Upper lobe of right lung (tissue), 1 donor: ENCODE data around the gene TPRX1. TPM values are rescaled to one million over a fixed set of nuclear protein-coding genes. Genes with fewer than 3 reads are reported as not detected.
A peak's percentile ranks its signal among the peaks of the same experiment; 100 is the strongest.
"Not testable (repeated sequence)": the region's sequence is repeated elsewhere in the genome, so short reads cannot be mapped to it uniquely, and the experiment has no call there.

Experiments
- ATAC-seq: fragments of 200-7000 bp; cut with Tn5 transposase; one replicate; pipeline ENCODE4 v1.9.1; 2020; ENCODE audit warnings: mild to moderate bottlenecking, moderate library complexity
- DNase-seq: peaks from one replicate; pipeline ENCODE4 v3.0.0-alpha.2; 2020
- H3K27ac ChIP-seq: fragments of 200-600 bp; one replicate; pipeline ENCODE4 v1.8.0; 2022
- H3K27me3 ChIP-seq: fragments of 200-600 bp; one replicate; pipeline ENCODE4 v1.8.0; 2022; ENCODE audit warnings: mild to moderate bottlenecking
- H3K36me3 ChIP-seq: fragments of 200-600 bp; one replicate; pipeline ENCODE4 v1.8.0; 2022
- H3K4me1 ChIP-seq: fragments of 200-600 bp; one replicate; pipeline ENCODE4 v1.8.0; 2022
- H3K4me3 ChIP-seq: fragments of 200-600 bp; one replicate; pipeline ENCODE4 v1.8.0; 2022; ENCODE audit warnings: mild to moderate bottlenecking
- H3K9me3 ChIP-seq: fragments of 200-600 bp; one replicate; pipeline ENCODE4 v1.8.0; 2022
- intact Hi-C: fragments of 100-400 bp; cut with DNase I; formaldehyde crosslinking; loops from one replicate; pipeline ENCODE4 v1.11.0; 2022
- total RNA-seq: library from RNA; stranded (reverse); fragmentation: NEBNext Ultra II Directional; extraction: Animal tissue kit (Norgen Biotek cat#: 25700); gene quantifications from one replicate; pipeline ENCODE4 v1.2.1, GENCODE V29; 2021
- TF ChIP-seq, protein P1 (sequence below): fragments of 200-600 bp; IDR thresholded peaks from one replicate; pipeline ENCODE4 v1.8.0; 2022; ENCODE audit warnings: antibody characterized with exemption
- donor health status: DM: no; HTN: yes; CAD: no; lungs with severe emphysema.

Gene TPRX1
- total RNA-seq, 1 donor from 2014 or later, result not detected

DNA sequence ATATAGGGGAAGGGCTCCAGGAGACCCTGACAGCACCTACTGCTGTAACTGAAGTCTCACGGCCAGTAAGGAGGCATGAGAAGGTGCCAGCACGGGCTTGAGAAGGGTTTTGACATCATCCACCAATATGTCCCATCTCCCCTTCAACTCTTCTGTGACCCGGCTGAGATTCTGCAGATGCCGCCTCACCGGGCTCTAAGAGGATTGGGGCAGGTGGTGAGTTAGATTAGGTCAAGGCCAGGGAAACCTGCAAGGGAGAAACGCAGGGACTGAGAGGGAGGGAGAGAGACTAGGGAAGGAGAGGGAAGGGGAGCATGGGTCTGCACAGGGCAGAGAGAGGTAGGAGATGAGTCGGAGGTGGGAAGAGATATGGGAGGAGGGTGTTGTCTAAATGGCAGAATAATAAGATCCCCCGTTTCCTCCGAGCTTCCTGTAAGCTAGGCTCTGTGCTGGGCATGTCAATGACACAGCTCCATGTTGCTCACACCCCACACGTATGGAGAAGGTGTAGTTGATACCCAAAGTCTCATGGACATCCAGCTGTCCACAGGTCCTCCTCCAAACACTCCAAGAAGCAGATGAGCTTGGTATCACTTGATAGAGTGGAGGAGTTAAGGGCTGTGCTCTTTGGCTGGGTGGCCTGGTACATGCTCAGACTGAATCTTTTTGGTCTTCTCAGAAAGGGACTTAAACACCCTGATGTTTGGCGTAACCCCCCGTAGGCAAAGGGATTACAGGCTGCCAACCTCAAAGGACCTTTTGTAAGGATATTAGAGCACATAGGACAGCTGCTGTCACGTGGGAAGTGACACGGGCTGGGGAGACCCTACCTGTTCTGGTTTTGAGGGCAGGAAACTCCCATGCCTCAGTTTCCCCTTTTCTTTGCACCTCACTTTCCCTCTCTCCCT lies 6.1 kb downstream of the TPRX1 start:
- Histone ChIP-seq H3K4me3 (no peak overlapping the region), H3K36me3 (no peaks in the 10 kb centered on the region), H3K9me3 (no peaks in the 10 kb centered on the region), H3K27me3 (no peaks in the 10 kb centered on the region), H3K27ac (no peak overlapping the region), H3K4me1 (no peaks in the 10 kb centered on the region)
- TF ChIP-seq, protein P1, sequence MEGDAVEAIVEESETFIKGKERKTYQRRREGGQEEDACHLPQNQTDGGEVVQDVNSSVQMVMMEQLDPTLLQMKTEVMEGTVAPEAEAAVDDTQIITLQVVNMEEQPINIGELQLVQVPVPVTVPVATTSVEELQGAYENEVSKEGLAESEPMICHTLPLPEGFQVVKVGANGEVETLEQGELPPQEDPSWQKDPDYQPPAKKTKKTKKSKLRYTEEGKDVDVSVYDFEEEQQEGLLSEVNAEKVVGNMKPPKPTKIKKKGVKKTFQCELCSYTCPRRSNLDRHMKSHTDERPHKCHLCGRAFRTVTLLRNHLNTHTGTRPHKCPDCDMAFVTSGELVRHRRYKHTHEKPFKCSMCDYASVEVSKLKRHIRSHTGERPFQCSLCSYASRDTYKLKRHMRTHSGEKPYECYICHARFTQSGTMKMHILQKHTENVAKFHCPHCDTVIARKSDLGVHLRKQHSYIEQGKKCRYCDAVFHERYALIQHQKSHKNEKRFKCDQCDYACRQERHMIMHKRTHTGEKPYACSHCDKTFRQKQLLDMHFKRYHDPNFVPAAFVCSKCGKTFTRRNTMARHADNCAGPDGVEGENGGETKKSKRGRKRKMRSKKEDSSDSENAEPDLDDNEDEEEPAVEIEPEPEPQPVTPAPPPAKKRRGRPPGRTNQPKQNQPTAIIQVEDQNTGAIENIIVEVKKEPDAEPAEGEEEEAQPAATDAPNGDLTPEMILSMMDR, result no peak
- intact Hi-C loops, result no loop called here
- DNase-seq (no peak), ATAC-seq (no peak)

DNA sequence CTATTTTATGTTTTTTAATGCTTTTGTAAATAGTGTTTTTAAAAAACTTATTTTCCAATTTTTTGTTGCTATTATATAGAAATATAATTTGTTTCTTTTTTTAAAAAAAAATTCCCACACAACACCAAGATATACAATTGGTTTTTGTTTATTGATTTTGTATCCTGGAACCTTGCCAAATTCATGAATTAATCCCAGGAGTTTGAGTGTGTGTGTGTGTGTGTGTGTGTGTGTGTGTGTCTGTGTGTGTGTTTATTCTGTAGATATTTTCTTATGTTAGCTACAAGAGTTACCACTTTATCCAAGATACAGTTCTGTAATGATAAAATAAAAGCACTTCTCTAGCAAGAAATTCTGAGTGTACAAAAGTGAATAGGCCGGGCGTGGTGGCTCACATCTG lies 7.6 kb downstream of the TPRX1 start:
- intact Hi-C loops, result no loop called here
- no peak overlapping the region for H3K27ac ChIP-seq
- no peaks in the 10 kb centered on the region for H3K27me3 ChIP-seq
- H3K4me3 ChIP-seq, result no peak overlapping the region
- H3K36me3 ChIP-seq, result no peaks in the 10 kb centered on the region
- no peaks in the 10 kb centered on the region for H3K9me3 ChIP-seq
- DNase-seq (no peak), ATAC-seq (no peak)
- TF ChIP-seq, protein P1, result no peak
- no peaks in the 10 kb centered on the region for H3K4me1 ChIP-seq

DNA sequence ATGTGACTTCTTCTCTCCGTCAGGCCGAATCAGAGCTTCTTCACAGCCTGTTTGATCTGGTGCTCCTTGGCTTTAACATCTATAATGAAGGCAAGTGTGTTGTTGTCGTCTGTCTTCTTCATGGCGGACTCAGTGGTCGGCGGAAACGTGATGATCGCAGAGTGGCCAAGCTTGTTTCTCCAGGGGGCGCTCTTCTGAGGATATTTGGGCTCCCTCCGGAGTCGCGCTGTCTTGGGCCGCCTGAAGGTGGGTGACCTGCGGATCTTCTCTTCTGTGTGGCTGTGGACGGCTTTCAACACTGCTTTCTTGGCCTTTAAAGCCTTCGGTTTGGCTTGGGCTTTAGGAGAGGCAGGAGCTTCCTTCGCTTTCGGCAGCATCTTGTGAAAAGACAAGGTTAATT lies 9.8 kb downstream of the TPRX1 start:
- TF ChIP-seq, protein P1, result no peak
- Histone ChIP-seq H3K9me3 (no peaks in the 10 kb centered on the region), H3K36me3 (no peaks in the 10 kb centered on the region), H3K4me3 (no peak overlapping the region), H3K27ac (no peak overlapping the region), H3K4me1 (no peaks in the 10 kb centered on the region), H3K27me3 (no peaks in the 10 kb centered on the region)
- intact Hi-C loops, result no loop called here
- DNase-seq, result no peak
- no peak for ATAC-seq

DNA sequence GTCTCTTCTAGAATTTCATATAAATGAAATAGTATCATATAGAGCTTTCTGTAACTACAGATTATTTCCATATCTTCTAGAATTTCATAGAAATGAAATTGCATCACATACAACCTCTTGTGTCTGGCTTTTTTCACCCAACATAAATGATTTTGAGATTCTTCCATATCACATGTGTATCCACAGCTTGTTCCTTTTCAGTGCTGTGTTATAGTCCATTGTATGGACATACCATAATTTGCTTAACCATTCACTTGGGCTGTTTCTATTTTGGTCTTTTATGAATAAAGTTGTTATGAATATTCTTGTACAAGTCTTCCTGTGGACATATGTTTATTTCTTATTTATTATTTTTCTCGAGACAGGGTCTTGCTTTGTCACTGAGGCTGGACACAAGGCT lies 11.7 kb downstream of the TPRX1 start:
- ATAC-seq (no peak), DNase-seq (no peak)
- H3K9me3 ChIP-seq, result no peaks in the 10 kb centered on the region
- no peaks in the 10 kb centered on the region for H3K4me1 ChIP-seq
- no peaks in the 10 kb centered on the region for H3K27me3 ChIP-seq
- intact Hi-C loops, result no loop called here
- no peak overlapping the region for H3K27ac ChIP-seq
- H3K36me3 ChIP-seq, result no peaks in the 10 kb centered on the region
- TF ChIP-seq, protein P1, result no peak
- no peak overlapping the region for H3K4me3 ChIP-seq

DNA sequence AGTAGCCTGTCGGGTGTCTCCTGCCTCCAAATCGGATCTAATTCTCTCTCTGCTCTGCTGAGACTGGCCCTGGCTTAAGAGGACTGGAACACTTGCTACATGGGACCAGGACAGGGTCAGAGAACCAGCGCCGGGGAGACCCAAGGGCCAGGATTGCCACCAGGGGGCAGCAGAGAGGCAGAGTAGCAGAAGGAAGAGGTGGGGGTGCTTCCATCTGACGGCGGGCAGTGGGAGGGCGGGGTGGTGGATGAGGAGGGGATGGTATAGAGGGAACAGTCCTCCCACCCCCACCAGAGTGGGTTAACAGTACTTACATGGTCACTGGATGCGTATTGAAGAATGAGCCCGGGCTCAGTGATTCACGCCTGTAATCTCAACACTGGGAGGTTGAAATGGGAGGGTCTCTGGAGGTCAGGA lies 13.9 kb downstream of the TPRX1 start:
- no peaks in the 10 kb centered on the region for H3K9me3 ChIP-seq
- ATAC-seq, result peak; percentile 94
- peaks cover 6% of the 10 kb centered on the region for H3K36me3 ChIP-seq
- TF ChIP-seq, protein P1, result peak; percentile 84
- intact Hi-C loops, result no loop called here
- H3K4me3 ChIP-seq, result no peak overlapping the region
- H3K4me1 ChIP-seq, result no peaks in the 10 kb centered on the region
- no peaks in the 10 kb centered on the region for H3K27me3 ChIP-seq
- peak; percentile 92 for DNase-seq
- no peak overlapping the region for H3K27ac ChIP-seq

DNA sequence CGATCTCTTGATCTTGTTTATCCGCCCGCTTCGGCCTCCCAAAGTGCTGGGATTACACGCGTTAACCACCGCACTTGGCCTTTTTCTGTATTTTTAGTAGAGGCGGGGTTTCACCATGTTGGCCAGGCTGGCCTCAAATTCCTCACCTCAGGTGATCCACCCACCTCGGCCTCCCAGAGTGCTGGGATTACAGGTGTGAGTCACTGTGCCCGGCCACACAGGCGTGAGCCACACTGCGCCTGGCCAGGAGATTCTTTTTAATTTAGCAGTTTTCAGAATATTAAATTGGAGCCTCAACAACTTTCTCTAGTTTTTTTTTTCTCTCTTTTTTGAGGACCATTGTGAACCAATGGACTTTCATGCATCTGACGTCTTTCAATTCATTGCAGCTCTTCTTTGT lies 14.5 kb downstream of the TPRX1 start:
- H3K27me3 ChIP-seq, H3K4me3 ChIP-seq, ATAC-seq, intact Hi-C loops, H3K9me3 ChIP-seq, H3K27ac ChIP-seq, H3K4me1 ChIP-seq, DNase-seq: not testable (repeated sequence)
- H3K36me3 ChIP-seq, result peaks cover 12% of the 10 kb centered on the region

DNA sequence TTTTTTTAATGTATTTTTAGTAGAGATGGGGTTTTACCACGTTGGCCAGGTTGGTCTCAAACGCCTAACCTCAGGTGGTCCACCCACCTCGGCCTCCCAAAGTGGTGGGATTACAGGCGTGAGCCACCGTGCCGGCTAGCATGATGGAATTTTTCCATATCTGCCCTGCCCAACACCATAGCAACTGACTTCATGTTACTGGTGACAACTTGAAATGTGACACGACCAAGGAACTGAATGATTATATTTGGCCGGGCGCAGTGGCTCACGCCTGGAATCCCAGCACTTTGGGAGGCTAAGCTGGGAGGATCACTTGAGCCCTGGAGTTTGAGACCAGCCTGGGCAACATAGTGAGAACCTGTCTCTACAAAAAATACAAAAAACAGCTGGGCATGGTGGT lies 17.0 kb downstream of the TPRX1 start:
- peaks cover 37% of the 10 kb centered on the region for H3K36me3 ChIP-seq
- H3K9me3 ChIP-seq, H3K27me3 ChIP-seq, H3K27ac ChIP-seq, intact Hi-C loops, H3K4me1 ChIP-seq, ATAC-seq, DNase-seq, H3K4me3 ChIP-seq: not testable (repeated sequence)
